ENCODE data around the gene BAIAP2L1.
"Not testable (repeated sequence)": the region's sequence is repeated elsewhere in the genome, so short reads cannot be mapped to it uniquely, and the experiment has no call there.

BAIAP2L1 gene, protein sequence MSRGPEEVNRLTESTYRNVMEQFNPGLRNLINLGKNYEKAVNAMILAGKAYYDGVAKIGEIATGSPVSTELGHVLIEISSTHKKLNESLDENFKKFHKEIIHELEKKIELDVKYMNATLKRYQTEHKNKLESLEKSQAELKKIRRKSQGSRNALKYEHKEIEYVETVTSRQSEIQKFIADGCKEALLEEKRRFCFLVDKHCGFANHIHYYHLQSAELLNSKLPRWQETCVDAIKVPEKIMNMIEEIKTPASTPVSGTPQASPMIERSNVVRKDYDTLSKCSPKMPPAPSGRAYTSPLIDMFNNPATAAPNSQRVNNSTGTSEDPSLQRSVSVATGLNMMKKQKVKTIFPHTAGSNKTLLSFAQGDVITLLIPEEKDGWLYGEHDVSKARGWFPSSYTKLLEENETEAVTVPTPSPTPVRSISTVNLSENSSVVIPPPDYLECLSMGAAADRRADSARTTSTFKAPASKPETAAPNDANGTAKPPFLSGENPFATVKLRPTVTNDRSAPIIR

DNA sequence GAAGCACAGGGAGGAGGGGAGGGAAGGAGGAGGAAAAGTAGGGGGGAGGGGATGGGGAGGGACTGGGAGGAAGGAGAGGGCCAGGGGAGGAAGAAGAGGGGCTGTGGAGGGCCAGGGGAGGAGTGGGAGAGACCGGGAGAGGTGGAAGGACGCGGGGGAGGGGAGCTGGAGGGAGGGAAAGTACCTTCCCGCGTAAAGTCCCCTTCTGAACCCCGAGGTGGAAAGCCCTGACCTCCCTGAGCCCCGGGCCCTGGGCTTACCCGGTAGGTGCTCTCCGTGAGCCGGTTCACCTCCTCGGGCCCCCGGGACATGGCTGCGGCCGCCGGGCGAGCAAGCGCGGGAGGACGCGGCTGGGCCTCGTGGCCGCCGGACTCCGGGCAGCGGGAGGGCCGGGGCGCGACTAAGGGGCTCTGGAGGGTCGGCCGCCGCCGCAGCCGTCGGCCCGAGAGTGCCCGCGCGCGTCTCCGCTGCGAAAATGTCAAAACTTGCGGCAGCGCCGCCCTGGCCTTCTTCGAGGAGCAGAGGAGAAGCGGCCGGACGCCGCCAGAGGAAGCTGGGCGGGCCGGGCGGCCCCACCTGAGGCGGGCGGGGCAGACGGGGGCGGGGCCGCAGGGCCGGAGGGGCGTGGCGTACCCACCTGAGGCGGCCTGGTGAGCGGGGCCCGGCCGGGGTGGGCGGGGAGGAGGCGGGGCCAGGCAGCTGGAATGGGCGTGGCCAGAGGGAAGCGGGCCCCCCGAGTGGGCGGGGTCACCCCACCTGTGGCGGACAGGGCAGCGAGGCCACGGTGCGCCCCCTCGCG, at the start of gene BAIAP2L1:
Gene BAIAP2L1 (minus strand): TSS at position 549 of the 799 bp plus-strand sequence. CDS start 238 bp downstream, at position 311.
- DNase-seq: no peak

DNA sequence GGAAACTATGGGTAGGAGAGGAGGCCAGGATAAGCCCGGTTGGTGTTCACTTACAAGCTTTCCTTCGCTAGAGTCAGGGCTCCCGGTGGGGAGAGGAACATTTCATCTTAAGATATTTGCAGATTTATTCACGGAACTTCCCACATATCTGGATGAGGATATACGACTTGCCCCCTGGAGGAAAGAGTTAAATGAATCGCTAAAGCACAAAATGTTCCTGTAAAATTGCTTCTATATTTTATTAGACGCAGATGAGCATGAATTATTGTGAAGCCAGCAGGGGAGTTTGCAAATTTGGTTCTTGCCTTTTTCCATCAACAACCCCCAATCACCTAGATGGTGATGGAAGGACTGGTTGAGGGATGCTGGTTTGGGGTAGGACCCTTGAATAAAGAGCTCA, 47.9 kb upstream of the BAIAP2L1 start:
- no peak for DNase-seq

DNA sequence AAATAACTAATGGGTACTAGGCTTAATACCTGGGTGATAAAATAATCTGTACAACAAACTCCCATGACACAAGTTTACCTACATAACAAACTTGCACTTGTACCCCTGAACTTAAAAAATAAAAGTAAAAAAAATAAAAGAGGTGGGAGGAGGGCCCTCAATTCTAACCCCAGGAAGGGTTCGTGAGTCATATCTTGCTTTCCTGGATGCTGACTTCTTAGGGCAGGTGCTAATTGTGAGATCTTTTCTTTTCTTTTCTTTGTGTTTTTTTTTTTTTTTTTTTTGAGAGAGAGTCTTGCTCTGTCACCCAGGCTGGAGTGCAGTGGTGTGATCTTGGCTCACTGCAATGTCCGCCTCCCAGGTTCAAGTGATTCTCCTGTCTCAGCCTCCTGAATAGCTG, 40.1 kb upstream of the BAIAP2L1 start:
- DNase-seq: not testable (repeated sequence)

DNA sequence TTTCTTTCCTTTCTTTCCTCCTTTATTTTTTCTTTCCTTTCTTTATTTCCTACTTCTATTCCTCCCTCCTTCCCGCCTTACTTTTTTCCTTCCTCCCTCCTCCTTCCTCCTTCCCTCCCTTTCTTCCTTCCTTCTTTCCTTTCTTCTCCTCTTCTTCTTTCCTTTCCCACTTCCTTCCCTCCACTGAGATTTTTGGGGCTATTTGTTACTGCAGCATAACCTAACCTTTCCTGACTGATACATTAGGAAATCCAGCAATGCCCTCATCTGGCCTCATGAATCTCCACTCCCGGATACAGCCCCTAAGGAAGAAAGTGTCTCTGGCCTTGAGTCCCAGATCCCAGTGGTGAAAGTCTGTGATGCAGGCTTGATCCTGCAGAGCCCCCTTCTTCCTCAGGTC, 38.6 kb upstream of the BAIAP2L1 start:
- no peak for DNase-seq

DNA sequence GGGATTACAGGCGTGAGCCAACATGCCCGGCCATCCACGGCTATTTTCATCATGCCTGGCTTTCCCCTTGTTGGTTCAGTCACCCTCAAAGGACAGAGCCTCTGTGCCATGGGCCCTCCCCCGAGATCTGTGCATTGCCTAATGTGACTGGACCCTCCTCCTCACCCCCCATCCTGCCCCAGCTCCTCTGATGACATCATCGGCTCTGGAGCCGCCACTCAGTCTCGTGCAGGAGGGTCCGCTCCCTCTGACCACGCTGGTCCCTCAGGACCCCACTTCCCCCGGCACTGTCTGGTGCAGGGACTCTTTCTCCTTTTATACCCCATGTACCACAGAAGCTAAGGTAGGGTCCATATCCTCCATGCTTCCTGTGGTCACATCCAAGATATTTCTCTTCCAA, 33.2 kb upstream of the BAIAP2L1 start:
- no peak for DNase-seq

DNA sequence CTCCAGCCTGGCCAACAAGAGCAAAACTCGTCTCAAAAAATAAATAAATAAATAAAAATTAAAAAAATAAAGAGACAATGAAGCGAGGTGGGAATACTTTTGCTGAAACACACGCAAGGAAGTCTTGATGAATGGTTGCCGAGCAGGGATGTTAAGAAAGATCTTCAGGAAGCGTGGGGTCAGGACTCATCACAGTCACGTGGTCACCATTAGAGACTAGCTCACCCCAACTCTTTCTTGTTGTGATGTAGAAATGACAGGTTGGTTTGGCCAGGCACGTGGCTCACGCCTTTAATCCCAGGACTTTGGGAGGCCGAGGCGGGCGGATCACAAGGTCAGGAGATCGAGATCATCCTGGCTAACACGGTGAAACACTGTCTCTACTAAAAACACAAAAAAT, 28.9 kb upstream of the BAIAP2L1 start:
- DNase-seq: no peak

DNA sequence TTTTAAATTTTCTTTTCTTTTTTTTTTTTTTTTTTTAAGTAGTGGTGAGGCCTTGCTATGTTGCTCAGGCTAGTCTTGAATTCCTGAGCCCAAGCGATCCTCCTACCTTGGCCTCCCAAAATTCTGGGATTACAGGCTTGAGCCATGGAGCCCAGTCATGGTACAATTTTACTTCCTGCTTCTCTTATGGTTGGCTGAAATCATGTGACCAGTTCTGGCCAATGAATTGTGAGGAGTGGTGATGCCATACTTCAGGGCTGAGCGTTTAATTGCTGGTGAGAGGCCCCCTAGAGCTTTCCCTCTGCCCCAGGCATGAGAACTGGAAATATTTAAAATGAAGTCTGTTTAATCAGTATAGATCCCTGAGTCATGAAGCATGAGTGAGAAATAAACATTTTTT, 22.2 kb upstream of the BAIAP2L1 start:
- DNase-seq: no peak

DNA sequence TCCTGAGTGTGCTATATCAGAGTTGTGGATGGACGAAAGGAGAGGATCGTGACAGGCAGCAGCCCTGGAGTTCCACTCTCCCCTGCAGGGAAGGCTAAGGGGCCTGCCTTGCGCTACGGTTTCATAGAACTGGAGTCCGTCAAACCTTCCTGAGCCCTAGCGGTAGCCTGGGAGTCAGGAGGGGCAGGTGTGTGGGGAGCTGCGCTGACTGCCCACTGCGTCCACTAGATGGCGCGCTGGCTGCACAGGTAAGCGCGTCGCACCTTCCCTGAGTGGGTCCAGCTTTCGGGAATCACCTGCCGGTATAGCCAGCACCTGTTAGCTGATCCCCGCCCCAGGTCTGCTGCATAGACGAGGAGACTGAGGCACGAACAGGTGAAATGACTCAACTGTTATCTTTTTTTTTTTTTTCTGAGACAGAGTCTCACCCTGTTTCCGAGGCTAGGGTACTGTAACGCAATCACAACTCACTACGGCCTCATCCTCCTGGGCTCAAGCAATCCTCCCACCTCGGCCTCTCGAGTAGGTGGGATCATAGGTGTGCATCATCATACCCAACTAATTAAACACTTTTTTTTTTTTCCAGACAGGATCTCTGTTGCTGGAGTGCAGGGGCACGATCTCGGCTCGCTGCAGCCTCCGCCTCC, 20.2 kb upstream of the BAIAP2L1 start:
- DNase-seq: no peak

DNA sequence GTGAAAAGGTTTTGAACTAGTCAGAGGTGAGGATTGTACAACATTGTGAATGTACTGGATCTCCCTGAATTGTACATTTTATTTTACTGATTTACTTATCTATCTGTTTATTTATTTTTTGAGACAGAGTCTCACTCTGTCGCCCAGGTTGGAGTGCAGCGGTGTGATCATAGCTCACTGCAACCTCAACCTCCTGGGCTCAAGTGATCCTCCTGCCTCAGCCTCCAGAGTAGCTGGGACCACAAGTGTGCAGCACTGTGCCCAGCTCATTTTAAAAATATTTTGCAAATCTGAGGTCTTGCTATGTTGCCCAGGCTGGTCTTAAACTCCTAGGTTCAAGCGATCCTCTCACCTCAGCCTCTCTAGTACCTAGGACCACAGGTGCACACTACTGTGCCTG, 19.1 kb upstream of the BAIAP2L1 start:
- not testable (repeated sequence) for DNase-seq

DNA sequence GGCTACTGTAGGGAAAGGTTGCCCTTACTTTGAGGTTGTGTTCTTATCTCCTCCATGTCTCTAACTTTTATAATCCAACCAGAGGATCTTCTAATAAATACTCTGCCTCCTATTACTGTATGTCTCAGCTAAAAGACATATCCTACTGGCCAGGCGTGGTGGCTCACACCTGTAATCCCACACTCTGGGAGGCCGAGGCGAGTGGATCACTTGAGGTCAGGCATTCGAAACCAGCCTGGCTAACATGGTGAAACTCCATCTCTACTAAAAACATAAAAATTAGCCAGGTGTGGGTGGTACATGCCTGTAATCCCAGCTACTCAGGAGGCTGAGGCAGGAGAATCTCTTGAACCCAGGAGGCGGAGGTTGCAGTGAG, 18.4 kb upstream of the BAIAP2L1 start:
- DNase-seq: not testable (repeated sequence)

DNA sequence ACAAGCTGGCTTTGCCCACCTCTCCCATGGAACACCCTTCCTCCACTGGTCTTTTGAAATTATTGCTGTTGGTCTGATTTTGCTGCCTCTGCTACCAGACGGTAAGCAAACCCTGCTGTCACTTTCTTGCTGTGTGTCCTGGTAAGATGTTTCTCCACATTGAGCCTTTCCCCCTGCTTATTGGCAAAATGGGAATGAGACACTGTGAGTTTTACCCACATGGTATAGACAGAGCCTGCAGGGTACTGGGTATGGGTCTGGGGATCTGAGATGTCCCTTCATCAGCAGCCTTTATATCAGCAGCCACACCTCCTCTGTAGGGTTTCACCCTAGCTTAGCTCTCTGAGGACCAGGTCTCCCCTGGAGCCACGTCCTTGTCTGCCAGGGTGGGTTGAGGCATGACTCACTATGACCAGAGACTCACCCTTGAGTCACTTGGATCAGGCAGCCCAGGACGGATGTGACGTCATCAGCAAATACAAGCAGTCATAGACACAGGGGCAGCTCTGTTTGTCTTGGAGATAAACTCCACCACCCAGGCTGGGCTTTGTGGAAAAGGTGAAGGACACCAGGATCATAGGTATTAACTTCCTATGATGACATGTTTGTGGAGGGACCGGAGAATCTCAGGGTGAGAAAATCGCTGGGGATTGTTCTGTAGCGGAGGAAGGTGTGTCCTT, 17.9 kb upstream of the BAIAP2L1 start:
- no peak for DNase-seq

DNA sequence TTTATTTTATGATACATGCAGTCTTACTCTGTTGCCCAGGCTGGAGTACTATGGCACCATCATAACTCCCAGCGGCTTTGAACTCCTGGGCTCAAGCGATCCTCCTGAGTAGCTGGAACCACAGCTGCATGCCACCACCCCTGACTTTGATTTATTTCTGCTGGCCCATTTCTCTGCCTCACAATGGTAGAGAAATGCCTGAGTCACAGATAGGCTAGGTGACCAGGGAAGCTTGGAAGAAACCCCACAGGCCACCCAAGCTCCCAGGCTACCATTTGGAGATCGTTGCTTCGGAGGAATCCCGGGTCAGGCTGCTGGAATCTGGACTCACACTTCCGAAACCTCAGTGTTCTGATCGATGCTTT, 17.4 kb upstream of the BAIAP2L1 start:
- no peak for DNase-seq

DNA sequence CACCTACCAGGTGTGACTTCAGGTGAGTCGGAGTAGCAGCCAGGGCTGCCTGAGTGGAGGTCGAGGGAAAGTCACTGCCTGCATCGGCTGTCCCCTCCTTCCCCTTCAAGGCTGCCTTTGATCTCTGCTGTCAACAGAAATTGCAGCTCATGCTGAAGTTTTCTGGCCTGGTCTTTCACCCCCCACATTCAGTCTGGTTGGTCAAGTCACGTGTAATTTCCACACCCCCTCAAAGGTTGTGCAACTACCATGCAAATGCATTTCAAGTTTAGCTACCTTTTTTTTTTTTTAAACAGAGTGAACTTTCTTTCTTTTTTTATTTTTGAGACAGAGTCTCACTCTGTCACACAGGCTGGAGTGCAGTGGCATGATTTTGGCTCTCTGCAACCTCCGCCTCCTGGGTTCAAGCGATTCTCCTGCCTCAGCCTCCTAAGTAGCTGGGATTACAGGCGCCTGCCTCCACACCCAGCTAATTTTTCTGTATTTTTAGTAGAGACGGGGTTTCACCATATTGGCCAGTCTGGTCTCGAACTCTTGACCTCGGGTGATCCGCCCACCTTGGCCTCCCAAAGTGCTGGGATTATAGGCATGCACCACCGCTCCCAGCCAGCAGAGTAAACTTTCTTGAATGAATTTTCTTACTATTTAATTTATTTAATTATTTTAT, 16.8 kb upstream of the BAIAP2L1 start:
- DNase-seq: not testable (repeated sequence)

DNA sequence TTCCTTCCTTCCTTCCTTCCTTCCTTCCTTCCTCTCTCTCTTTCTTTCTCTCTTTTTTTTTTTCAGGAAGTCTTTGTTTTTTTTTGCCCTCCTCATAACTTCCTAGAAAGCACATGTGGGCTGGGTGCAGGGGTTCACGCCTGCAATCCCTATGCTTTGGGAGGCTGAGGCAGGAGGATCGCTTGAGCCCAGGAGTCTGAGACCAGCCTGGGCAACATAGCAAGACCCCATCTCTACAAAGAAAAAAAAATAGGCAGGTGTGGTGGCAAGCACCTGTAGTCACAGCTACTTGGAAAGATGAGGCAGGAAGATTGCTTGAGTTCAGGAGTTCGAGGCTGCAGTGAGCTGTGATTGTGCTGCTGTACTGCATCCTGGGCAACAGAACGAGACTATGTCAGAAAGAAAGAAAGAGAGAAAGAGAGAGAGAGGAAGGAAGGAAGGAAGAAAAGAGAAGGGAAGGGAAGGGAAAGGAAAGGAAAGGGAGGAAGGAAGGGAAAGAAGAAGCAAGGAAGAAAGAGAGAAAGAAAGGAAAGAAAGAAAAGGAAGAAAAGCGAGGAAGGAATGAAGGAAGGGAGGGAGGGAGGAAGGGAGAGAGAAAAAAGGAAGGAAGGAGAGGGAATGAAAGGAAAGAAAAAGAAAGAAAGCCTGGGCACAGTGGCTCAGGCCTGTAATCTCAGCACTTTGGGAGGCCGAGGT, 13.5 kb upstream of the BAIAP2L1 start:
- DNase-seq: no peak

DNA sequence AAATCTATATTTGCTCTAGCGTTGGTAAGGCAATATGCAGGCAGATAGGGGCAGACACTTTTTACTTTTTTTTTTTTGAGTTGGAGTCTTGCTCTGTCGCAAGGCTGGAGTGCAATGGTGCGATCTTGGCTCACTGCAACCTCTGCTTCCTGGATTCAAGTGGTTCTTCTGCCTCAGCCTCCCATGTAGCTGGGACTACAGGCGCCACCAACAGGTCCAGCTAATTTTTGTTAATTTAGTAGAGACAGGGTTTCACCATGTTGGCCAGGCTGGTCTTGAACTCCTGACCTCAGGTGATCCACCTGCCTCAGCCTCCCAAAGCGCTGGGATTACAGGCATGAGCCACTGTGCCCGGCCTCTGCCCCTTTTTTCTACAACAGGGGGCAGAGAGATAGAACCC, 12.8 kb upstream of the BAIAP2L1 start:
- DNase-seq: not testable (repeated sequence)

DNA sequence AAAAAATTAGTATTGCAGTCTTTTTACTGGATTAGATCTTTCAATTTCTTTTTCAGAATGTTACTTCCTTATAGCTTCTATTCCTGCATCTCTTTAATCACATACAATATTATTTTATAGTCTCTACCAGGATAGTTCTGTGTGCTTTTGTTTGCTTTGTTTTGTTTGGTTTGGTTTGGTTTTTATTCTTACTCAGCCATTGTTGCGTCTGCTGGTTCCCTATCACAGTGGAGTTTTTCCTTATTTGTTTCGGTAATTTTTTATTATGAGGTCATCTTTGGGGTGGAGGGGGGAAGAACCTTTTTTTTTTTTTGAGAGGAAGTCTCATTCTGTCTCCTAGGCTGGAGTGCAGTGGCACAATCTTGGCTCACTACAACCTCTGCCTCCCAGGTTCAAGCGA, 9.0 kb upstream of the BAIAP2L1 start:
- no peak for DNase-seq

DNA sequence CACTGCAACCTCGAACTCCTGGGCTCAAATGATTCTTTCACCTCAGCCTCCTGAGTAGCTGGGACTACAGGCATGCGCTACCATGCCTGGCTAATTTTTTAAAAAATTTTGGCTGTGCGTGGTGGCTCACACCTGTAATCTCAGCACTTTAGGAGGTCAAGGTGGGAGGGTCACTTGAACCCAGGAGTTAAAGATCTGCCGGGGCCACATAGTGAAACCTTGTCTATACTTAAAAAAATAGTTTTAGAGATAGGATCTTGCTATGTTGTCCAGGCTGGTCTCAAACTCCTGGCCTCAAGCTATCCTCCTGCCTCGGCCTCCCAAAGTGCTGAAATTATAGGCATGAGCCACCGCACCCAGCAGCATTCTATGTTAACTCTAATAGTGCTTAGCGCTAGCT, 7.3 kb upstream of the BAIAP2L1 start:
- DNase-seq: not testable (repeated sequence)

DNA sequence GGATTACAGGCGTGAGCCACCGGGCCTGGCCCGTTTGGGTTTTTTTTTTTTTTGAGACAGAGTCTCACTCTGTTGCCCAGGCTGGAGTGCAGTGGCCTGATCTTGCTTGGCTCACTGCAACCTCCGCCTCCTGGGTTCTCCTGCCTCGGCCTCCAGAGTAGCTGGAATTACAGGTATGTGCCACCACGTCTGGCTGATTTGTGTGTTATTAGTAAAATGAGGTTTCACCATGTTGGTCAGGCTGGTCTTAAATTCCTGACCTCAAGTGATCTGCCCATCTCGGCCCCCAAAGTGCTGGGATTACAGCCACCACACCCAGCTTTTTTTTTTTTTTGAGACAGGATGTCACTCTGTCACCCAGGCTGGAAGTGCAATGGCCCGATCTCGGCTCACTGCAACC, 5.9 kb upstream of the BAIAP2L1 start:
- no peak for DNase-seq

DNA sequence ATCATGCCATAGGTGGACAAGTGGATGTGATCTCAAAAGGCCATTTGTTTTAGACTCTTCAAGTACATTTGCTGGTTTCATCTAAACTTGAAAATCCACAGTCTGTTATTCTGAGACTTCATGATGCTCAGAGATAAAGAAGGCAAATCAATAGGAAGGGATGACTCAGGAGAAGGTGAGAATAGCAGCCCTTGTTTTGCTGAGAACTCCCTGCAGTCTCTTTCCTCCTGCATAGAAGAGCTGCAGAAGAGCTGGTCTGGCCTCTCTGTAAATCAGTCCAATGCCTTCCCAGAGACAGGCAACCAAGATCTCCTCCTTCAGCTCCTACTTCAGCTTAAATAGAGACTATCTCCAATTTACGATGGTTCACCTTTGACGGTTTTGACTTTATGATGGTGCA, 4.0 kb upstream of the BAIAP2L1 start:
- no peak for DNase-seq

DNA sequence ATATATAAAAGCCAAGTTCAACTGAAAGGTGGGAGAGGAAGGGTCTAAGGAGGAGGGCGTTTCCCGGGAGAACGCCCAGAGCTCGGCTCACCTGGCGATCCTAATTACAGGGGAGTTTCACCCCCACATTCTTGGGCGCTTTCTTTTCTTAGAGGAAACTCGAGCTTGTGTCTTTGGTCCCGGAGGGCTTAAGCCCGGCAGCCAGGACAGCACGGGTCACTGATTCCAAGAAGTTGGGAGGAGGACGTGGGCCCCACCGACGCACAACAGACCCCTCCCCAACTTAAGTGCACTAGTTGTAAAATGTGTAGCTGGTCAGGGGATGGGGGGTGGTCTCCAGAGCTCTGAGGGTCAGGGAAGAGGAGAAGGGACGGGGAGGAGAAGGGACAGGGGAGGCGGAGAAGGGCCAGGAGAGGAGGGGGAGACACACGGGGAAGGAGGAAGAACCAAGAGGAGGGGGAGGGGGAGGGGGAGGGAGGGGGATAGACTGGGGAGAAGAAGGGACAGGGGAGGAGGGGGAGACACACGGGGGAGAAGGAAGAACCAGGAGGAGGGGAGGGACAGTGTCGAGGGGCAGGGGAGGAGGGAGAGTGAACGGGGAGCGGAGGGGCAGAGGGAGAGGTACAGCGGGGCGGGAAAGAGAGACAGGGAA, 874 bp downstream of the BAIAP2L1 start:
- DNase-seq: no peak

DNA sequence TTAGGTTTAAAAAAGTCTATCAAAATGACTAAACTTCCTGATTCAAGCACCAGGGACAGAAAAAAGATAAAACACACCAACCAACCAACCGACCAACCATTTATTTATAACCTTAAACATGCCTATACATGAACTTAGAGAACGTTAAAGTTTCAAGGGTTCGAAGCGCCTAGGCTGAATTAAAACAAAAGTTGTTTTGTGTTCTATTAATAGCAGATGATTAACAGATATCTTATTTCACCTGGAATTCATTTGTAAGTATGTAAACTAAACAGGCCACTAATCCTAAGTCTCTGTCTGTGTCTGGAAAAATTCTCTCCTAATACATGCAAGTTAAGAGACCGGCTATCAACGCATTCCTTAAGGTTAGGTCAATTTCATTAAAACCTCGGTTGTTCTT, 1.4 kb downstream of the BAIAP2L1 start:
- DNase-seq: no peak

All from Kasumi-1 (cell line).